GM12865 (cell line): Measurements from ENCODE around the gene ZFYVE28.

Experiments used
- DNase-seq: peaks from one replicate; pipeline ENCODE4 v3.0.0; 2010; ENCODE audit warnings: low read depth
- H3K4me3 ChIP-seq: 2 replicates; pipeline ENCODE4 v1.5.1; 2011; ENCODE audit warnings: mild to moderate bottlenecking, low read depth, low read length, control low read depth
- CTCF ChIP-seq: IDR thresholded peaks from 2 replicates; pipeline ENCODE4 v1.5.1; 2011; ENCODE audit warnings: low read length, control low read depth, low read depth, inconsistent platforms; ENCODE audit not compliant: insufficient read depth; ENCODE audit errors: missing control alignments

The ZFYVE28 gene

GRCh38 chr4:2445130-2445529 is 26.7 kb upstream of the ZFYVE28 start:
- no peak overlapping the region for H3K4me3 ChIP-seq
- TF ChIP-seq CTCF, result no peak
- no peak for DNase-seq

GRCh38 chr4:2443956-2444740 is 25.7 kb upstream of the ZFYVE28 start:
- TF ChIP-seq CTCF, result no peak
- H3K4me3 ChIP-seq, result no peak overlapping the region
- no peak for DNase-seq

- no peak overlapping the region for H3K4me3 ChIP-seq
- TF ChIP-seq CTCF, result no peak
- DNase-seq, result no peak
These were observed 24.8 kb upstream of the ZFYVE28 start for GRCh38 chr4:2443061-2443730.

- H3K4me3 ChIP-seq, result no peak overlapping the region
- TF ChIP-seq CTCF, result no peak
- DNase-seq, result no peak
These were observed 23.9 kb upstream of the ZFYVE28 start for GRCh38 chr4:2442175-2442993.

- no peak overlapping the region for H3K4me3 ChIP-seq
- peak; percentile 98 for TF ChIP-seq CTCF
- DNase-seq, result peak; percentile 92
These were observed 23.1 kb upstream of the ZFYVE28 start for GRCh38 chr4:2441393-2442174.
